GM12878 (cell line): Measurements from ENCODE around the gene CERK. TPM values are rescaled to one million over a fixed set of nuclear protein-coding genes. Genes with fewer than 3 reads are reported as not detected.

Experiments used
- BHLHE40 ChIP-seq, 2 experiments: fragments of 450-650 bp in 1 of 2; IDR thresholded peaks; 2 replicates each; pipeline ENCODE4 v1.6.1; 2011 to 2017; ENCODE audit warnings: low read depth in 2 of 2, borderline replicate concordance in 1 of 2, improper control_type of control experiment in 1 of 2, low read length in 1 of 2, mild to moderate bottlenecking in 1 of 2
- CBFB ChIP-seq: IDR thresholded peaks from 2 replicates; pipeline ENCODE4 v1.6.1; 2016; ENCODE audit warnings: antibody characterized with exemption, low read depth
- CHD1 ChIP-seq: IDR thresholded peaks from 2 replicates; pipeline ENCODE4 v1.6.1; 2012; ENCODE audit warnings: low read depth, low read length, improper control_type of control experiment
- CHD2 ChIP-seq: IDR thresholded peaks from 2 replicates; pipeline ENCODE4 v1.6.1; 2011; ENCODE audit warnings: low read depth, low read length, improper control_type of control experiment, borderline replicate concordance
- CREM ChIP-seq: IDR thresholded peaks from 2 replicates; pipeline ENCODE4 v1.6.1; 2014; ENCODE audit warnings: antibody characterized with exemption, low read depth
- E2F4 ChIP-seq: IDR thresholded peaks from 2 replicates; pipeline ENCODE4 v1.6.1; 2012; ENCODE audit warnings: low read depth, low read length, improper control_type of control experiment
- ETV6 ChIP-seq, 2 experiments: fragments of 450-650 bp in 1 of 2; IDR thresholded peaks in 1 of 2; conservative IDR thresholded peaks in 1 of 2; 2 replicates each; pipeline ENCODE4 v1.6.1; 2014; ENCODE audit warnings: antibody characterized with exemption in 1 of 2, borderline replicate concordance in 1 of 2, low read depth in 1 of 2, mild to moderate bottlenecking in 1 of 2, moderate library complexity in 1 of 2
- GATAD2B ChIP-seq: fragments of 450-650 bp; conservative IDR thresholded peaks from 2 replicates; pipeline ENCODE4 v1.6.1; 2017; ENCODE audit warnings: low read depth, mild to moderate bottlenecking, moderate library complexity
- JUNB ChIP-seq: IDR thresholded peaks from 2 replicates; pipeline ENCODE4 v1.6.1; 2016; ENCODE audit warnings: antibody characterized with exemption, mild to moderate bottlenecking
- KDM1A ChIP-seq: fragments of 200-600 bp; sonication (generic); IDR thresholded peaks from 2 replicates; pipeline ENCODE4 v1.6.1; 2016; ENCODE audit warnings: borderline replicate concordance
- MAX ChIP-seq: IDR thresholded peaks from 2 replicates; pipeline ENCODE4 v1.6.1; 2012; ENCODE audit warnings: low read depth, low read length, improper control_type of control experiment
- MLLT1 ChIP-seq: fragments of 450-650 bp; IDR thresholded peaks from 2 replicates; pipeline ENCODE4 v1.6.1; 2016; ENCODE audit warnings: mild to moderate bottlenecking
- MYC ChIP-seq: IDR thresholded peaks from 2 replicates; pipeline ENCODE4 v1.6.1; 2011; ENCODE audit warnings: mild to moderate bottlenecking, low read length, moderate library complexity, inconsistent platforms; ENCODE audit not compliant: insufficient read depth, insufficient replicate concordance, insufficient read length, severe bottlenecking
- NR2F1 ChIP-seq: fragments of 450-650 bp; conservative IDR thresholded peaks from 2 replicates; pipeline ENCODE4 v1.6.1; 2017; ENCODE audit warnings: mild to moderate bottlenecking
- NRF1 ChIP-seq: conservative IDR thresholded peaks from 2 replicates; pipeline ENCODE4 v1.6.1; 2011; ENCODE audit warnings: mild to moderate bottlenecking, low read depth, low read length, improper control_type of control experiment
- RCOR1 ChIP-seq: conservative IDR thresholded peaks from 2 replicates; pipeline ENCODE4 v1.6.1; 2012; ENCODE audit warnings: low read depth, low read length, improper control_type of control experiment
- SMARCA5 ChIP-seq: fragments of 450-650 bp; IDR thresholded peaks from 2 replicates; pipeline ENCODE4 v1.6.1; 2017; ENCODE audit warnings: mild to moderate bottlenecking
- SP1 ChIP-seq: IDR thresholded peaks from one replicate; pipeline ENCODE4 v1.6.1; 2011; ENCODE audit warnings: low read depth, low read length
- ZNF207 ChIP-seq: fragments of 450-650 bp; IDR thresholded peaks from 2 replicates; pipeline ENCODE4 v1.6.1; 2014; ENCODE audit warnings: antibody characterized with exemption, mild to moderate bottlenecking, borderline replicate concordance
- ZNF274 ChIP-seq: IDR thresholded peaks from one replicate; pipeline ENCODE4 v1.8.0; 2011; ENCODE audit not compliant: insufficient read length, insufficient read depth
- ZNF687 ChIP-seq: fragments of 450-650 bp; IDR thresholded peaks from 2 replicates; pipeline ENCODE4 v1.6.1; 2017; ENCODE audit warnings: mild to moderate bottlenecking, moderate library complexity
- polyA plus RNA-seq, 11 experiments: library from polyadenylated mRNA; depleted of rRNA in 4 of 11; unstranded in 6 of 11; stranded (reverse) in 5 of 11; fragments of >200 nt; fragmentation: Nextera tagmentation in 4 of 11; fragmentation: Illumina TruSeq in 1 of 11; extraction: Ambion mirVana in 4 of 11; extraction: Trizol in 1 of 11; gene quantifications; 1 replicate in 1 of 11; 2 replicates in 10 of 11; pipeline versions ENCODE4 v1.2.1 to v1.2.3, GENCODE V29; 2011 to 2016; ENCODE audit warnings: inconsistent platforms in 2 of 11, missing spikeins in 2 of 11, low read depth in 1 of 11
- total RNA-seq, 4 experiments: library from RNA; depleted of rRNA in 3 of 4; stranded (reverse); fragments of >200 nt in 3 of 4; fragmentation: Illumina TruSeq in 1 of 4; extraction: Trizol in 1 of 4; gene quantifications; 2 replicates each; pipeline versions ENCODE4 v1.2.1 to v1.2.3, GENCODE V29; 2013 to 2021

The CERK gene
- total and polyA plus RNA-seq, 10 of the 15 experiments (the other 5 are each of a cell fraction or from before 2014, with no cell fraction given): 4.0 to 41.1 (median 30.2) TPM

GRCh38 chr22:46774253-46774979 is 36.4 kb upstream of the CERK start (continued):
- no peak for TF ChIP-seq NRF1
- peak in 1 of 2 experiments; percentile 73; a peak in 2 of 4 replicates for TF ChIP-seq ETV6 (conservative IDR thresholded peaks at IDR 0.05 in 1 of 2, IDR thresholded peaks at IDR 0.05 in 1 of 2; ENCODE audit: borderline replicate concordance in 1 of 2, low read depth in 1 of 2)
- TF ChIP-seq MYC: no peak
- TF ChIP-seq RCOR1: no peak
- TF ChIP-seq E2F4: no peak
- no peak for TF ChIP-seq SMARCA5
- TF ChIP-seq KDM1A: no peak
- TF ChIP-seq ZNF687: no peak; the same call in 1 of the 2 replicates
- TF ChIP-seq CHD1: no peak
- TF ChIP-seq SP1: peak; percentile 24
- TF ChIP-seq ZNF274: no peak
- no peak for TF ChIP-seq CHD2
- TF ChIP-seq GATAD2B: peak; percentile 83
- peak; percentile 29; the same call in 1 of the 2 replicates for TF ChIP-seq CREM
- TF ChIP-seq BHLHE40 (IDR thresholded peaks at IDR 0.05; ENCODE audit: borderline replicate concordance in 1 of 2, low read depth in 2 of 2, low read length in 1 of 2): peak; percentile 71 to 80
- no peak for TF ChIP-seq MAX
- peak; percentile 39; the same call in 1 of the 2 replicates for TF ChIP-seq NR2F1
- peak; percentile 88 for TF ChIP-seq JUNB
- peak; percentile 75 for TF ChIP-seq CBFB
- no peak for TF ChIP-seq ZNF207
- TF ChIP-seq MLLT1: no peak
